ENCODE data around the gene WDR83. TPM values are rescaled to one million over a fixed set of nuclear protein-coding genes. Genes with fewer than 3 reads are reported as not detected.

Gene WDR83
- total and polyA plus RNA-seq, 2 of the 4 experiments (the other 2 are of a cell fraction), result 5.9 to 8.9 TPM

DNA sequence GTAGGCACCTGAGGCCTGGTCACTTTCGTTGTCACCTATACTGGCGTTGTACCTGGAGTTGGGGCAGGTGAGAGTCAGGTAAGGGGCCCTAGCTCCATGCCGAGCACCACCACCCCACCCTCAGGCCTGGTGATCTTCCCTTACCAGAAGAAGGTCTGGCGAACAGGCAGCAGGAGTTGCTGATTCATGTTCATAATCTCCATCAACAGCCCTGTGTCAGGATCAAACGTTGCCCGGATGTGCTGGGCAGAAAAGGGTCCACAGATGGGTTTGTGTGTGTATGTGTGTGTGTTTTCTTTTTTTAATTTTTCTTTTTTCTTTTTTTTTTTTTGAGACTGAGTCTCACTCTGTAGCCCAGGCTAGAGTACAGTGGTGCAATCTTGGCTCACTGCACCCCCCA is 14.4 kb upstream of the WDR83 start:
- H4K91ac ChIP-seq (ENCODE audit: insufficient read depth, low read depth, low read length), result no peak overlapping the region
- ChIA-PET CTCF (interaction anchor here (0.6 kb wide), 1 partner anchor 757 kb away, joined by 9 read pairs; no protein-coding TSS in a partner anchor), POLR2A (ENCODE audit: unreplicated experiment) (no interaction called here)
- TF ChIP-seq, protein P1, sequence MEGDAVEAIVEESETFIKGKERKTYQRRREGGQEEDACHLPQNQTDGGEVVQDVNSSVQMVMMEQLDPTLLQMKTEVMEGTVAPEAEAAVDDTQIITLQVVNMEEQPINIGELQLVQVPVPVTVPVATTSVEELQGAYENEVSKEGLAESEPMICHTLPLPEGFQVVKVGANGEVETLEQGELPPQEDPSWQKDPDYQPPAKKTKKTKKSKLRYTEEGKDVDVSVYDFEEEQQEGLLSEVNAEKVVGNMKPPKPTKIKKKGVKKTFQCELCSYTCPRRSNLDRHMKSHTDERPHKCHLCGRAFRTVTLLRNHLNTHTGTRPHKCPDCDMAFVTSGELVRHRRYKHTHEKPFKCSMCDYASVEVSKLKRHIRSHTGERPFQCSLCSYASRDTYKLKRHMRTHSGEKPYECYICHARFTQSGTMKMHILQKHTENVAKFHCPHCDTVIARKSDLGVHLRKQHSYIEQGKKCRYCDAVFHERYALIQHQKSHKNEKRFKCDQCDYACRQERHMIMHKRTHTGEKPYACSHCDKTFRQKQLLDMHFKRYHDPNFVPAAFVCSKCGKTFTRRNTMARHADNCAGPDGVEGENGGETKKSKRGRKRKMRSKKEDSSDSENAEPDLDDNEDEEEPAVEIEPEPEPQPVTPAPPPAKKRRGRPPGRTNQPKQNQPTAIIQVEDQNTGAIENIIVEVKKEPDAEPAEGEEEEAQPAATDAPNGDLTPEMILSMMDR (conservative IDR thresholded peaks at IDR 0.05; ENCODE audit: low read depth, low read length), result no peak
- no peak for TF ChIP-seq CEBPB (IDR thresholded peaks at IDR 0.05; ENCODE audit: low read depth, low read length)
- TF ChIP-seq CHD1 (IDR thresholded peaks at IDR 0.05; ENCODE audit: low read depth, low read length), result no peak
- TF ChIP-seq MAFK (IDR thresholded peaks at IDR 0.05; ENCODE audit: low read depth, low read length), result no peak
- TF ChIP-seq NFE2L2 (IDR thresholded peaks at IDR 0.05; ENCODE audit: low read depth, low read length), result no peak
- TF ChIP-seq MXI1 (IDR thresholded peaks at IDR 0.05; ENCODE audit: borderline replicate concordance, low read depth, low read length), result no peak
- TF ChIP-seq RFX5 (IDR thresholded peaks at IDR 0.05; ENCODE audit: low read depth, low read length), result no peak
- no peak overlapping the region for H2BK20ac ChIP-seq (ENCODE audit: low read depth, low read length)
- no peak overlapping the region for H3K4me3 ChIP-seq (ENCODE audit: insufficient read depth, low read depth, low read length)
- no peak overlapping the region for H3K4ac ChIP-seq (ENCODE audit: low read depth, low read length)
- H3K23ac ChIP-seq (ENCODE audit: low read depth, low read length), result no peak overlapping the region
- no peaks in the 10 kb centered on the region for H3K27me3 ChIP-seq (ENCODE audit: control insufficient read depth, insufficient read depth, low read length)
- H3K27ac ChIP-seq (ENCODE audit: insufficient read depth, low read length), result no peak overlapping the region
- H3K9ac ChIP-seq (ENCODE audit: low read depth, low read length), result no peak overlapping the region
- H4K20me1 ChIP-seq (ENCODE audit: insufficient read depth, low read length), result no peaks in the 10 kb centered on the region
- dilution Hi-C loops (cut with HindIII; ENCODE audit: low sequenced_read_pairs, unreplicated experiment) (no loop called here), in situ Hi-C loops (cut with MboI; ENCODE audit: low sequenced_read_pairs) (no loop called here), intact Hi-C loops (cut with micrococcal nuclease) (no loop called here)
- H3K79me1 ChIP-seq (ENCODE audit: low read depth in 1 of 2, low read length in 2 of 2), result no peaks in the 10 kb centered on the region
- no peak overlapping the region for H4K8ac ChIP-seq (ENCODE audit: low read depth in 2 of 2, low read length in 2 of 2)
- H3K9me1 ChIP-seq (ENCODE audit: insufficient read depth, low read length), result 0 out of 2 replicates have a peak, but pooled peaks cover 3% of the 10 kb centered on the region
- H3K36me3 ChIP-seq (ENCODE audit: control insufficient read depth, insufficient read depth, low read length), result peaks cover 26% of the 10 kb centered on the region
- ATAC-seq (ENCODE audit: low read depth) (no peak), DNase-seq (no peak)
- H4K5ac ChIP-seq (ENCODE audit: low read depth, low read length), result no peak overlapping the region
- H3K56ac ChIP-seq (ENCODE audit: extremely low read depth, insufficient read depth, low read length), result no peak overlapping the region
- no peak overlapping the region for H2BK5ac ChIP-seq (ENCODE audit: low read depth, low read length, poor library complexity, severe bottlenecking)
- H3K14ac ChIP-seq (replicated peaks; ENCODE audit: low read depth, low read length), result no peak overlapping the region
- no peak overlapping the region for H2AK5ac ChIP-seq (ENCODE audit: low read depth, low read length)
- no peak overlapping the region for H2AFZ ChIP-seq (replicated peaks; ENCODE audit: low read length, poor library complexity)
- H2BK120ac ChIP-seq (ENCODE audit: low read depth, low read length), result no peak overlapping the region
- H2AK9ac ChIP-seq (replicated peaks; ENCODE audit: low read depth, low read length, poor library complexity), result no peak overlapping the region
- H3K4me1 ChIP-seq (ENCODE audit: control insufficient read depth, insufficient read depth, low read length), result 0 out of 2 replicates have a peak, but pooled peaks cover 2% of the 10 kb centered on the region
- BruUV-seq (replicated peaks), result no TSS peak
- H2BK15ac ChIP-seq (ENCODE audit: low read depth, low read length), result no peak overlapping the region
- H3K4me2 ChIP-seq (ENCODE audit: low read depth, low read length), result no peak overlapping the region
- no peak overlapping the region for H3K18ac ChIP-seq (ENCODE audit: low read depth, low read length)
- no CpG with 5 or more reads among the region's 6 CpGs for WGBS, 2 experiments (ENCODE audit: extremely low coverage in 2 of 2, insufficient read length in 1 of 2)
- H3K9me3 ChIP-seq (ENCODE audit: control insufficient read depth, insufficient read depth, low read length), result no peaks in the 10 kb centered on the region
